Smooth muscle cell (in vitro differentiated cells): ENCODE measurements around the gene C20orf144. TPM values are rescaled to one million over a fixed set of nuclear protein-coding genes. Genes with fewer than 3 reads are reported as not detected.

Experiments used
- polyA plus RNA-seq: library from polyadenylated mRNA; unstranded; fragments of >200 nt; fragmentation: Nextera tagmentation; extraction: Ambion mirVana; gene quantifications from 2 replicates; pipeline ENCODE4 v1.2.1, GENCODE V29; 2016
- total RNA-seq: library from RNA; depleted of rRNA; stranded (reverse); fragments of >200 nt; gene quantifications from 2 replicates; pipeline ENCODE4 v1.2.3, GENCODE V29; 2014

C20orf144 gene
- total and polyA plus RNA-seq, 2 experiments from 2014 or later, result 0.73 to 1.1 TPM

Other genes starting within 250 kb of the C20orf144 start
- gene SNTA1, start 218.6 kb upstream of the C20orf144 start, total RNA-seq, result 39.2 and 49.5 TPM in 2 replicates
- gene SNTA1, start 218.6 kb upstream of the C20orf144 start, polyA plus RNA-seq, result 51.8 and 58.2 TPM in 2 replicates
- gene CBFA2T2, start 172.2 kb upstream of the C20orf144 start, total RNA-seq, result 40.3 and 41.6 TPM in 2 replicates
- gene CBFA2T2, start 172.2 kb upstream of the C20orf144 start, polyA plus RNA-seq, result 18.2 and 25.1 TPM in 2 replicates
- gene ACTL10, start 4.6 kb downstream of the C20orf144 start, total RNA-seq, result 0.04 and 1.8 TPM in 2 replicates
- 0.49 and 1.1 TPM in 2 replicates for gene ACTL10, start 4.6 kb downstream of the C20orf144 start, polyA plus RNA-seq
- gene NECAB3, start 12.1 kb downstream of the C20orf144 start, total RNA-seq, result 20.3 and 37.6 TPM in 2 replicates
- gene NECAB3, start 12.1 kb downstream of the C20orf144 start, polyA plus RNA-seq, result 24.9 and 25.8 TPM in 2 replicates
- 5.0 and 6.1 TPM in 2 replicates for gene E2F1, start 24.1 kb downstream of the C20orf144 start, total RNA-seq
- gene E2F1, start 24.1 kb downstream of the C20orf144 start, polyA plus RNA-seq, result 17.5 and 19.4 TPM in 2 replicates
- gene PXMP4, start 58.0 kb downstream of the C20orf144 start, total RNA-seq, result 2.3 and 2.6 TPM in 2 replicates
- gene PXMP4, start 58.0 kb downstream of the C20orf144 start, polyA plus RNA-seq, result 8.1 and 9.4 TPM in 2 replicates
- 1.2 and 1.4 TPM in 2 replicates for gene ZNF341, start 69.7 kb downstream of the C20orf144 start, total RNA-seq
- 2.0 and 3.2 TPM in 2 replicates for gene ZNF341, start 69.7 kb downstream of the C20orf144 start, polyA plus RNA-seq
- 49.4 and 52.7 TPM in 2 replicates for gene CHMP4B, start 149.0 kb downstream of the C20orf144 start, total RNA-seq
- gene CHMP4B, start 149.0 kb downstream of the C20orf144 start, polyA plus RNA-seq, result 6.2 and 7.1 TPM in 2 replicates